ENCODE measurements around the gene EARS2. TPM values are rescaled to one million over a fixed set of nuclear protein-coding genes. Genes with fewer than 3 reads are reported as not detected.

The EARS2 gene
- 32.7 and 38.9 TPM in 2 replicates for total RNA-seq (2021)
- Bru-seq, nascent RNA = percentile 65 among the genes with signal in this experiment
- BruChase-seq, experiment 1, labeled RNA remaining after a 2-hour chase = percentile 64 among the genes with signal in this experiment
- BruChase-seq, experiment 2, labeled RNA remaining after a 6-hour chase = percentile 79 among the genes with signal in this experiment
- long read RNA-seq, transcript EARS2-201 (9 exons, 3,961 nt) = major isoform, 49 of 69 reads
- long read RNA-seq, partial matches to known transcripts = 7 of 69 reads
- long read RNA-seq, other reads (novel, unspliced or antisense) = 8 of 69 reads

DNA sequence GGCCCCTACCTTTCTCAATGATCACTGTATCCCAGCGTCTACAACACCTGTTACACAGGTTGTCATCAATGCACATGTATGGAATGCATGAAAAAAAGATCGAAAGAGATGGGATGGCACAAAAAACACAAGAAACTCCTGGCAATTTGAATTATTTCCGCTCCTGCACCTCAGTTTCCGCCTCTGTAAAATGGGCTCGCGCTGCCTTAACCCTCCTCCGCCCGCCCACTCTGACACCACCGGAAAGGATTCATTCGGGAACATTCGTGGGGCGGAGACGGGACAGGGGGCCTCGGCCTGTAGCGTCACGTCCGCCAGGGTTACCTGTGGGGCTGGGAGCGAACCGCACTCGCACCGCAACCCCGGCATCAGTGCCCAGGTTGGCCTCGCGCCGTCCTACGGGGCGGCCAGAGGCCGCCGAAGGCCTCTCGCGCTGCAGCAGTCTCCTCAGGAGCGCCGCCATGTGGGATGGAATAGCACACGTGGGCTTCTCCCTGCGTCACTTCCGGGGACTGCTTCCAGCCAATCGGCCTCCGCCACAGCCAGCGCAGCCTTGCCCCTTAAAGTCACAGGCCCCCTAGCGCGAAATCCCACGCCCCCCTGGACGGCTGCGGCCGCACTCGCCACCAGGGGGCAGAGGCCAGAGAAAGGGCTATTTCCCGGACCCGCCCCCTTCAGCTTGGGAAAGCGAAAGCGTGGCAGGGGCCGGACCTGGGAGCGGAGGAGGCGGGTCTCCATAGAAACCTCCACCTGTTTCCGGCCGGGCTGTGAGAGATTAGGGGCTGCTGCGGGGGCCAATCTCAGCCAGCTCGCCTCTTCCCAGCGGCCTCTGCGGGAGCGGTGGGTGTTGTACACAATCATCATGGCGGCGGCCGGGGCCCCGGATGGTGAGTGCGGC lies at the start of gene EARS2, which contains the start of gene UBFD1:
TSS of gene EARS2 (minus strand) at position 470 of the 898 bp plus-strand sequence. CDS start at position 463, 7 bp downstream.
TSS of gene UBFD1 (plus strand) at position 847 of the 898 bp plus-strand sequence. CDS start at position 863, 16 bp downstream.
- no peak for TF ChIP-seq EZH2 (IDR thresholded peaks at IDR 0.05; ENCODE audit: borderline replicate concordance, low read depth, low read length, poor library complexity, severe bottlenecking)
- TF ChIP-seq, protein P1, sequence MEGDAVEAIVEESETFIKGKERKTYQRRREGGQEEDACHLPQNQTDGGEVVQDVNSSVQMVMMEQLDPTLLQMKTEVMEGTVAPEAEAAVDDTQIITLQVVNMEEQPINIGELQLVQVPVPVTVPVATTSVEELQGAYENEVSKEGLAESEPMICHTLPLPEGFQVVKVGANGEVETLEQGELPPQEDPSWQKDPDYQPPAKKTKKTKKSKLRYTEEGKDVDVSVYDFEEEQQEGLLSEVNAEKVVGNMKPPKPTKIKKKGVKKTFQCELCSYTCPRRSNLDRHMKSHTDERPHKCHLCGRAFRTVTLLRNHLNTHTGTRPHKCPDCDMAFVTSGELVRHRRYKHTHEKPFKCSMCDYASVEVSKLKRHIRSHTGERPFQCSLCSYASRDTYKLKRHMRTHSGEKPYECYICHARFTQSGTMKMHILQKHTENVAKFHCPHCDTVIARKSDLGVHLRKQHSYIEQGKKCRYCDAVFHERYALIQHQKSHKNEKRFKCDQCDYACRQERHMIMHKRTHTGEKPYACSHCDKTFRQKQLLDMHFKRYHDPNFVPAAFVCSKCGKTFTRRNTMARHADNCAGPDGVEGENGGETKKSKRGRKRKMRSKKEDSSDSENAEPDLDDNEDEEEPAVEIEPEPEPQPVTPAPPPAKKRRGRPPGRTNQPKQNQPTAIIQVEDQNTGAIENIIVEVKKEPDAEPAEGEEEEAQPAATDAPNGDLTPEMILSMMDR (conservative IDR thresholded peaks at IDR 0.05; ENCODE audit: low read depth, low read length) = peak; percentile 83
- ChIA-PET POLR2A (ENCODE audit: low non-redundant PET) (interaction anchor here (0.6 kb wide), 1 partner anchor 40 kb away, joined by 6 read pairs; no protein-coding TSS in a partner anchor), CTCF (interaction anchor here (0.6 to 1.0 kb wide), 3 partner anchors 168 to 479 kb away, joined by 3 read pairs; no protein-coding TSS in a partner anchor)

DNA sequence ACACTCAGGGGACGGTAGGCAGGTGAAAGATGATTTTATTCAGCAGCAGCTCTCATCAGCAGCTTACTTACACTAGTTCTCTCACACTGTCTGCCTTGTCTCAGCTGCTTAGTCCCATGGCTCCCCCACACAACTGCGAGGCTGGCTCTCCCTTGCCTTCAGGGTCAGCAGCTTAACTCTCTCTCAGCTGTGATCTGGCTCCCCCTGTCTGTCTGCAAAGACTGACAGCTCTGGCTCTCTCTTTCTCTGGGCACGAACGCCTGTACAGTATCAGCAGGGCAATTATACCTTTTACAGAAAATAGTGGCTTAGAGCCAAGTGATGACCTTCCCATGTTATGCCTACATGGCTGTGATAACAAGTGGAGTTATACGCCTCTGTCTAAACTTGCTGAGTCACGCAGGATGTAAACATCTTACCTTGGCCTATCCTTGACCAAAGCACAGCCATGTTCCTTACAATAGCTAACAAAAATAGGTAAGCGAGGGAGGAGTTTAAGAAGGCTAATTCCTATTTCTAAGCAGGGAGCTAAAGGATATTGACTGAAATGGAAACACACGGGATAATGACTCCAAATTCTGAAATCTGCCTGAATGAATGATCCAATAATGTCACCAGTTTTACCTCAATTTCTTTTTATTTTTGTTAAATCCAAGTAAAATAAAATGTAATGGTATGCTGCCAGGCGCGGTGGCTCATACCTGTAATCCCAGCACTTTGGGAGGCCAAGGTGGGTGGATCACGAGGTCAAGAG lies 40.0 kb upstream of the EARS2 start:
- DNase-seq (ENCODE audit: low spot score) = peak; percentile 70
- no peaks in the 10 kb centered on the region for H3K27me3 ChIP-seq (replicated peaks; ENCODE audit: insufficient read depth, low read depth, low read length, poor library complexity)
- intact Hi-C loops (cut with micrococcal nuclease; ENCODE audit: unreplicated experiment) = no loop called here
- CTCF ChIA-PET = interaction anchor here (0.6 kb wide), 2 partner anchors 87 to 400 kb away, joined by 3 to 5 read pairs; no protein-coding TSS in a partner anchor
- no peaks in the 10 kb centered on the region for H3K9me3 ChIP-seq (ENCODE audit: low read depth, low read length, poor library complexity, severe bottlenecking)
- H3K36me3 ChIP-seq (ENCODE audit: insufficient read depth, low read length, poor library complexity, severe bottlenecking) = peaks cover 18% of the 10 kb centered on the region
- no TSS peak for BruUV-seq (replicated peaks)
- H3K4me1 ChIP-seq (ENCODE audit: insufficient read depth, low read length, poor library complexity, severe bottlenecking) = peaks cover 8% of the 10 kb centered on the region
- POLR2A ChIA-PET (ENCODE audit: low non-redundant PET) = interaction anchor here (0.5 to 0.8 kb wide), 3 partner anchors 40 to 124 kb away, joined by 3 to 6 read pairs (median 6); partner anchors contain the start of genes EARS2 and UBFD1
- H3K27ac ChIP-seq (ENCODE audit: low read depth, low read length, poor library complexity, severe bottlenecking) = no peak overlapping the region
- no peak for TF ChIP-seq EZH2 (IDR thresholded peaks at IDR 0.05; ENCODE audit: borderline replicate concordance, low read depth, low read length, poor library complexity, severe bottlenecking)
- TF ChIP-seq, protein P1 (conservative IDR thresholded peaks at IDR 0.05; ENCODE audit: low read depth, low read length) = peak; percentile 50
- H3K4me3 ChIP-seq (ENCODE audit: low read depth, low read length, poor library complexity, severe bottlenecking) = no peak overlapping the region

More for the DNA sequence above, at the start of gene EARS2, which contains the start of gene UBFD1:
- Histone ChIP-seq H3K4me3 (ENCODE audit: low read depth, low read length, poor library complexity, severe bottlenecking) (peak within 1 kb of the TSS; percentile 74), H3K27me3 (replicated peaks; ENCODE audit: insufficient read depth, low read depth, low read length, poor library complexity) (no peaks in the 10 kb centered on the region), H3K9me3 (ENCODE audit: low read depth, low read length, poor library complexity, severe bottlenecking) (no peaks in the 10 kb centered on the region), H3K4me1 (ENCODE audit: insufficient read depth, low read length, poor library complexity, severe bottlenecking) (peaks cover 23% of the 10 kb centered on the region), H3K36me3 (ENCODE audit: insufficient read depth, low read length, poor library complexity, severe bottlenecking) (peaks cover 46% of the 10 kb centered on the region), H3K27ac (ENCODE audit: low read depth, low read length, poor library complexity, severe bottlenecking) (peak within 1 kb of the TSS; percentile 95)
- DNase-seq (ENCODE audit: low spot score) = peak; percentile 99
- intact Hi-C loops (cut with micrococcal nuclease; ENCODE audit: unreplicated experiment) = no loop called here
- BruUV-seq (replicated peaks) = TSS peak; percentile 62
